Endothelial cell of hepatic sinusoid (primary cell): ENCODE data around the gene MRC1.
"Not testable (repeated sequence)": the region's sequence is repeated elsewhere in the genome, so short reads cannot be mapped to it uniquely, and the experiment has no call there.

ENCODE experiments used
- in situ Hi-C: cut with HindIII; loops from 2 replicates; pipeline ENCODE4 v1.10.0; 2017; ENCODE audit warnings: low sequenced_read_pairs

Gene MRC1

GRCh38 chr10:17891435-17891834, 82.3 kb downstream of the MRC1 start:
- in situ Hi-C loops = no loop called here

- in situ Hi-C loops = loop anchor here (25.0 kb wide), 1 partner anchor 308 kb away; no protein-coding TSS in a partner anchor
Observed at GRCh38 chr10:17904564-17904963, 95.4 kb downstream of the MRC1 start.

- in situ Hi-C loops = loop anchor here (25.0 kb wide), 1 partner anchor 307 kb away; no protein-coding TSS in a partner anchor
Observed at GRCh38 chr10:17905491-17905890, 96.3 kb downstream of the MRC1 start.

GRCh38 chr10:17906002-17906401, 96.9 kb downstream of the MRC1 start:
- in situ Hi-C loops = loop anchor here (25.0 kb wide), 1 partner anchor 306 kb away; no protein-coding TSS in a partner anchor

- in situ Hi-C loops = loop anchor here (25.0 kb wide), 1 partner anchor 305 kb away; no protein-coding TSS in a partner anchor
Observed at GRCh38 chr10:17907641-17908040, 98.5 kb downstream of the MRC1 start.

- in situ Hi-C loops = loop anchor here (25.0 kb wide), 1 partner anchor 302 kb away; no protein-coding TSS in a partner anchor
Observed at GRCh38 chr10:17910125-17910789, 101.1 kb downstream of the MRC1 start.

GRCh38 chr10:17912754-17913153, 103.6 kb downstream of the MRC1 start:
- in situ Hi-C loops = loop anchor here (25.0 kb wide), 1 partner anchor 300 kb away; no protein-coding TSS in a partner anchor

GRCh38 chr10:17913604-17914003, 104.5 kb downstream of the MRC1 start:
- in situ Hi-C loops = loop anchor here (25.0 kb wide), 1 partner anchor 299 kb away; no protein-coding TSS in a partner anchor

- in situ Hi-C loops = loop anchor here (25.0 kb wide), 1 partner anchor 298 kb away; no protein-coding TSS in a partner anchor
Observed at GRCh38 chr10:17914169-17915045, 105.3 kb downstream of the MRC1 start.

GRCh38 chr10:17915181-17915580, 106.0 kb downstream of the MRC1 start:
- in situ Hi-C loops = loop anchor here (25.0 kb wide), 1 partner anchor 297 kb away; no protein-coding TSS in a partner anchor

- in situ Hi-C loops = loop anchor here (25.0 kb wide), 1 partner anchor 294 kb away; no protein-coding TSS in a partner anchor
Observed at GRCh38 chr10:17918187-17918903, 109.2 kb downstream of the MRC1 start.

GRCh38 chr10:17921378-17921777, 112.2 kb downstream of the MRC1 start:
- in situ Hi-C loops = loop anchor here (25.0 kb wide), 1 partner anchor 291 kb away; no protein-coding TSS in a partner anchor

GRCh38 chr10:17923728-17924127, 114.6 kb downstream of the MRC1 start:
- in situ Hi-C loops = loop anchor here (25.0 kb wide), 1 partner anchor 289 kb away; no protein-coding TSS in a partner anchor

GRCh38 chr10:17943033-17943745, 134.0 kb downstream of the MRC1 start:
- in situ Hi-C loops = no loop called here

GRCh38 chr10:17950269-17950668, 141.1 kb downstream of the MRC1 start:
- in situ Hi-C loops = not testable (repeated sequence)

- in situ Hi-C loops = no loop called here
Observed at GRCh38 chr10:17950726-17951125, 141.6 kb downstream of the MRC1 start.

GRCh38 chr10:17951868-17952371, 142.8 kb downstream of the MRC1 start, which contains the start of gene SLC39A12:
SLC39A12 (plus strand) TSS chr10:17951918; CDS start chr10:17953277, 1,359 bp downstream.
- in situ Hi-C loops = no loop called here

- in situ Hi-C loops = not testable (repeated sequence)
Observed at GRCh38 chr10:17954372-17954771, 145.2 kb downstream of the MRC1 start.

GRCh38 chr10:17954861-17955260, 145.7 kb downstream of the MRC1 start:
- in situ Hi-C loops = no loop called here

GRCh38 chr10:17958049-17958448, 148.9 kb downstream of the MRC1 start:
- in situ Hi-C loops = no loop called here
